HEK293 (cell line): ENCODE data around the gene AQP12A.
"Not testable (repeated sequence)": the region's sequence is repeated elsewhere in the genome, so short reads cannot be mapped to it uniquely, and the experiment has no call there.

Source experiments
- CTCF ChIA-PET: fragments of 350-600 bp; formaldehyde crosslinking; extraction: SDS; loops from one replicate; lab custom pipeline; 2021; ENCODE audit warnings: antibody characterized with exemption; lab: Yijun Ruan, JAX
- POLR2A ChIA-PET: fragments of 300-600 bp; formaldehyde crosslinking; extraction: SDS; loops from one replicate; lab custom pipeline; 2020; ENCODE audit warnings: antibody characterized with exemption, inconsistent platforms; lab: Yijun Ruan, JAX
- H3K27ac ChIP-seq: fragments of 200-500 bp; sonication (Bioruptor generic); 2 replicates; pipeline ENCODE4 v1.5.1; 2014; ENCODE audit warnings: low read depth, low read length, control low read depth, inconsistent platforms; ENCODE audit errors: extremely low read depth
- H3K36me3 ChIP-seq, 2 experiments: fragments of 200-500 bp in 1 of 2; sonication (Bioruptor generic) in 1 of 2; 1 replicate in 1 of 2; 2 replicates in 1 of 2; pipeline ENCODE4 v1.5.1; 2014 to 2017; ENCODE audit warnings: inconsistent platforms in 2 of 2, low read length in 2 of 2; ENCODE audit not compliant: control insufficient read depth in 2 of 2, insufficient read depth in 1 of 2
- H3K4me1 ChIP-seq: fragments of 200-500 bp; sonication (Bioruptor generic); 2 replicates; pipeline ENCODE4 v1.5.1; 2014; ENCODE audit warnings: mild to moderate bottlenecking, low read length, inconsistent platforms; ENCODE audit not compliant: control insufficient read depth, insufficient read depth
- H3K4me3 ChIP-seq: 2 replicates; pipeline ENCODE4 v1.5.1; 2011; ENCODE audit warnings: low read depth, mild to moderate bottlenecking, control low read depth, low read length, moderate library complexity
- H3K9me3 ChIP-seq: fragments of 200-500 bp; sonication (Bioruptor generic); 2 replicates; pipeline ENCODE4 v1.5.1; 2014; ENCODE audit warnings: low read depth, low read length, inconsistent platforms; ENCODE audit not compliant: control insufficient read depth, insufficient read depth
- EGR2 ChIP-seq: fragments of 450-650 bp; formaldehyde crosslinking; IDR thresholded peaks from 2 replicates; pipeline ENCODE4 v1.5.1; 2016; ENCODE audit warnings: low read depth, missing biosample characterization, missing genetic modification characterization
- GLIS2 ChIP-seq: fragments of 450-650 bp; formaldehyde crosslinking; IDR thresholded peaks from 2 replicates; pipeline ENCODE4 v1.5.1; 2016; ENCODE audit warnings: missing biosample characterization, missing genetic modification characterization
- SP2 ChIP-seq: fragments of 450-650 bp; formaldehyde crosslinking; IDR thresholded peaks from 2 replicates; pipeline ENCODE4 v1.5.1; 2016; ENCODE audit warnings: missing biosample characterization, missing genetic modification characterization
- ZBTB1 ChIP-seq: fragments of 450-650 bp; formaldehyde crosslinking; IDR thresholded peaks from 2 replicates; pipeline ENCODE4 v1.5.1; 2016; ENCODE audit warnings: missing biosample characterization, missing genetic modification characterization
- ZBTB17 ChIP-seq: fragments of 450-650 bp; formaldehyde crosslinking; IDR thresholded peaks from 2 replicates; pipeline ENCODE4 v1.5.1; 2016; ENCODE audit warnings: missing biosample characterization, missing genetic modification characterization
- ZNF324 ChIP-seq: fragments of 450-650 bp; formaldehyde crosslinking; IDR thresholded peaks from 2 replicates; pipeline ENCODE4 v1.5.1; 2016; ENCODE audit warnings: missing biosample characterization, missing genetic modification characterization
- ZNF521 ChIP-seq: fragments of 450-650 bp; formaldehyde crosslinking; IDR thresholded peaks from 2 replicates; pipeline ENCODE4 v1.5.1; 2017; ENCODE audit warnings: missing biosample characterization, mild to moderate bottlenecking, missing genetic modification characterization
- ZNF600 ChIP-seq: fragments of 450-650 bp; formaldehyde crosslinking; IDR thresholded peaks from 2 replicates; pipeline ENCODE4 v1.5.1; 2016; ENCODE audit warnings: missing biosample characterization, missing genetic modification characterization
- ZNF664 ChIP-seq: fragments of 450-650 bp; formaldehyde crosslinking; IDR thresholded peaks from 2 replicates; pipeline ENCODE4 v1.5.1; 2016; ENCODE audit warnings: missing biosample characterization, missing genetic modification characterization
- ZNF843 ChIP-seq: fragments of 450-650 bp; formaldehyde crosslinking; IDR thresholded peaks from 2 replicates; pipeline ENCODE4 v1.5.1; 2016; ENCODE audit warnings: missing biosample characterization, missing genetic modification characterization
- TF ChIP-seq, protein P1 (sequence below): sonication (generic); formaldehyde crosslinking; IDR thresholded peaks from 2 replicates; pipeline ENCODE4 v1.8.1; 2022; ENCODE audit warnings: mild to moderate bottlenecking, moderate library complexity, missing genetic modification reagents
- TF ChIP-seq, protein P2 (sequence below): fragments of 450-650 bp; IDR thresholded peaks from 2 replicates; pipeline ENCODE4 v1.5.1; 2018; ENCODE audit warnings: missing biosample characterization, missing genetic modification characterization
- TF ChIP-seq, protein P3 (sequence below): fragments of 450-650 bp; formaldehyde crosslinking; IDR thresholded peaks from 2 replicates; pipeline ENCODE4 v1.5.1; 2016; ENCODE audit warnings: missing biosample characterization, missing genetic modification characterization

Gene AQP12A

DNA sequence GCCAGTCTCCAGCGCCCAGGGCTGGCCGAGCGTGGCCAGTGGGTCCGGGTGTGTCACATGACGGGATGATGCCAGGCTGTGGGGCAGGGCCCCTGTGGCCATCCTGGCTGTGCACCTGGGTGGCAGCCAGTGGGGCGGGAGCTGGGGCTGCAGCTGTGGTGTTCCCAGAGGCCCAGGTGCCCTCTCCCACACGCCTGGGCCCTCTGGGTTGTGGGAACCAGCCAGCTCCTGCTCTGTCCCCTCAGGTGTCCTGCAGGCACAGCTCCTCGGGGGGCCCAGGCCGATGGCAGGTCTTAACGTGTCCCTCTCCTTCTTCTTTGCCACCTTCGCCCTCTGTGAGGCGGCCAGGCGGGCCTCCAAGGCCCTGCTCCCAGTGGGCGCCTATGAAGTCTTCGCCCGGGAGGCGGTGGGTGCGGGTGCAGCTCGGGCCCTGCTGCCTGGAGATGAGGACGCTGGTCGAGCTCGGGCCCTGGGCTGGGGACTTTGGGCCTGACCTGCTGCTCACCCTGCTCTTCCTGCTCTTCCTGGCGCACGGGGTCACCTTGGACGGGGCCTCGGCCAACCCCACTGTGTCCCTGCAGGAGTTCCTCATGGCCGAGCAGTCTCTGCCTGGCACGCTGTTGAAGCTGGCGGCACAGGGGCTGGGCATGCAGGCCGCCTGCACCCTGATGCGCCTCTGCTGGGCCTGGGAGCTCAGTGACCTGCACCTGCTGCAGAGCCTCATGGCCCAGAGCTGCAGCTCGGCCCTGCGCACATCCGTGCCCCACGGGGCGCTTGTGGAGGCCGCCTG, at the start of gene AQP12A:
TSS of gene AQP12A (plus strand) at position 236 of the 790 bp plus-strand sequence. CDS start at position 284, 48 bp downstream.
- CTCF ChIA-PET, POLR2A ChIA-PET: not testable (repeated sequence)

DNA sequence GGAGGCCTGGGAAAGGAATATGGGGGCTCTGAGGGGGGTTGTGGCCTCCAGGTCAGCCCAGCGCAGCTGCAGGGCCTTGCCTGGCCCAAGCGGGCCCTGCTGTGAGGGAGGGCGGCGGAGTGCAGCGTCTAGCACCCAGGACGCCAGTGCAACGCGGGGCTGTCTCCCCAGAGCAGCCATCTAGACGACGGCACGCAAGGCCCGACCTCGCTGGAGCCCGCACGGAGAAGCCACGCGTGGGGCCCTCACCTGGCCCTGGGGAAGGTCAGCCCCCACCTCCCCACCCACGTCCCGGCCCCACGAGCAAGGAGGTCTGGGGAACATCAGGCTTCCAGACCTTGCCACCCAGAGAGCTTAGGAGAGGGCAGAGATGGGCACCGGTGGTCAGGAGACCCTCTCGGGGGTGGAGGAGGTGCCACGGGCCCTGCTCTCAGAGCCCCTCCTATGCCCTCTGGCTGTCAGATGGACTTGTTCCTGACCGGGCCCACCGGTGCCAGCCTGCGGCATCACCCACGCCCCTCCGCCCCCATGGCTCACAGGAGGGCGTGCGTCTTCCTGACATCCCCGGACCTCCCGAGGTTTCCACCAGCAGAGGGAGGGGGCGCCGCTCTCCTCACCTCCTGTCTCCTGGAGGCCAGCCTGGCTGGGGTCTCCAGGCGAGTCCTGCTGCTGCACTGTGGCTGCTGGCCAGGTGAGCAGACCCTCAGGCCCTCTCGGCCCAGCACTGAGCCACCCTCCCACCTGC, 49.4 kb upstream of the AQP12A start:
- TF ChIP-seq ZNF521 (tag by site-specific recombination), result no peak
- TF ChIP-seq EGR2 (tag by site-specific recombination), result peak; percentile 9; the same call in 1 of the 2 replicates
- TF ChIP-seq GLIS2 (tag by site-specific recombination), result 0 out of 2 replicates have a peak, but pooled peaks have one; percentile 13
- no peak for TF ChIP-seq SP2
- no peak for TF ChIP-seq ZBTB17 (tag by site-specific recombination)
- TF ChIP-seq ZNF324, result no peak
- TF ChIP-seq ZNF600 (tag by site-specific recombination), result no peak
- no peak overlapping the region for H3K27ac ChIP-seq
- no peaks in the 10 kb centered on the region for H3K9me3 ChIP-seq
- H3K4me1 ChIP-seq, result no peaks in the 10 kb centered on the region
- H3K36me3 ChIP-seq, result no peaks in the 10 kb centered on the region
- ChIA-PET POLR2A (no interaction called here), CTCF (no interaction called here)
- no peak overlapping the region for H3K4me3 ChIP-seq

More for the DNA sequence above, at the start of gene AQP12A:
- not testable (repeated sequence) for H3K4me3 ChIP-seq, H3K9me3 ChIP-seq, H3K36me3 ChIP-seq, H3K27ac ChIP-seq, H3K4me1 ChIP-seq

DNA sequence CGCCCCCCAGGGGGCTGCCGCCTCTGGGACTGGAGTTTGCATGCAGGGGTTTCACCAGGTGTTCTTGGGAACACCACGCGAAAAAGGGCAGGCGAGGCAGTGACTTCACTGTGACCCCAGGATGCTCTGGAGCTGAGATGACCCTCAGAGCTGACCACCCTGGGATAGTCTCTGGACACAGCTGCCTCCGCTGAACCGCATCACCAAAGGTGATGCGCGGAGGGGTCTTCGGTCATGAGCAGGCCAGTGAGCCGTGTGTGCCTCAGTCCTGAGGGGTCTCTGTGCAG, 48.9 kb upstream of the AQP12A start:
- no peak overlapping the region for H3K27ac ChIP-seq
- TF ChIP-seq, protein P1, sequence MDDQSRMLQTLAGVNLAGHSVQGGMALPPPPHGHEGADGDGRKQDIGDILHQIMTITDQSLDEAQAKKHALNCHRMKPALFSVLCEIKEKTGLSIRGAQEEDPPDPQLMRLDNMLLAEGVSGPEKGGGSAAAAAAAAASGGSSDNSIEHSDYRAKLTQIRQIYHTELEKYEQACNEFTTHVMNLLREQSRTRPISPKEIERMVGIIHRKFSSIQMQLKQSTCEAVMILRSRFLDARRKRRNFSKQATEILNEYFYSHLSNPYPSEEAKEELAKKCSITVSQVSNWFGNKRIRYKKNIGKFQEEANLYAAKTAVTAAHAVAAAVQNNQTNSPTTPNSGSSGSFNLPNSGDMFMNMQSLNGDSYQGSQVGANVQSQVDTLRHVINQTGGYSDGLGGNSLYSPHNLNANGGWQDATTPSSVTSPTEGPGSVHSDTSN, result no peak
- TF ChIP-seq, protein P2, sequence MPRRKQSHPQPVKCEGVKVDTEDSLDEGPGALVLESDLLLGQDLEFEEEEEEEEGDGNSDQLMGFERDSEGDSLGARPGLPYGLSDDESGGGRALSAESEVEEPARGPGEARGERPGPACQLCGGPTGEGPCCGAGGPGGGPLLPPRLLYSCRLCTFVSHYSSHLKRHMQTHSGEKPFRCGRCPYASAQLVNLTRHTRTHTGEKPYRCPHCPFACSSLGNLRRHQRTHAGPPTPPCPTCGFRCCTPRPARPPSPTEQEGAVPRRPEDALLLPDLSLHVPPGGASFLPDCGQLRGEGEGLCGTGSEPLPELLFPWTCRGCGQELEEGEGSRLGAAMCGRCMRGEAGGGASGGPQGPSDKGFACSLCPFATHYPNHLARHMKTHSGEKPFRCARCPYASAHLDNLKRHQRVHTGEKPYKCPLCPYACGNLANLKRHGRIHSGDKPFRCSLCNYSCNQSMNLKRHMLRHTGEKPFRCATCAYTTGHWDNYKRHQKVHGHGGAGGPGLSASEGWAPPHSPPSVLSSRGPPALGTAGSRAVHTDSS, result no peak
- no peak for TF ChIP-seq ZNF843 (tag by site-specific recombination)
- TF ChIP-seq ZBTB1 (tag by site-specific recombination), result no peak
- TF ChIP-seq ZNF664 (tag by site-specific recombination), result no peak
- no peak for TF ChIP-seq ZNF324
- TF ChIP-seq, protein P3, sequence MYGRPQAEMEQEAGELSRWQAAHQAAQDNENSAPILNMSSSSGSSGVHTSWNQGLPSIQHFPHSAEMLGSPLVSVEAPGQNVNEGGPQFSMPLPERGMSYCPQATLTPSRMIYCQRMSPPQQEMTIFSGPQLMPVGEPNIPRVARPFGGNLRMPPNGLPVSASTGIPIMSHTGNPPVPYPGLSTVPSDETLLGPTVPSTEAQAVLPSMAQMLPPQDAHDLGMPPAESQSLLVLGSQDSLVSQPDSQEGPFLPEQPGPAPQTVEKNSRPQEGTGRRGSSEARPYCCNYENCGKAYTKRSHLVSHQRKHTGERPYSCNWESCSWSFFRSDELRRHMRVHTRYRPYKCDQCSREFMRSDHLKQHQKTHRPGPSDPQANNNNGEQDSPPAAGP (tag by site-specific recombination), result no peak
- TF ChIP-seq, all 188 proteins: peak for 0
- ChIA-PET CTCF (interaction anchor here (0.7 to 1.3 kb wide), 2 partner anchors 14 to 1281 kb away, joined by 3 to 4 read pairs; no protein-coding TSS in a partner anchor), POLR2A (no interaction called here)
- Histone ChIP-seq H3K4me1 (no peaks in the 10 kb centered on the region), H3K9me3 (no peaks in the 10 kb centered on the region), H3K36me3 (no peaks in the 10 kb centered on the region), H3K4me3 (no peak overlapping the region)
